ENCODE measurements around the gene PHLDB2. TPM values are rescaled to one million over a fixed set of nuclear protein-coding genes. Genes with fewer than 3 reads are reported as not detected.

Gene PHLDB2
- total RNA-seq, 4 donors from 2014 or later = 56.9 to 108 (median 68.7) TPM

GRCh38 chr3:111858642-111859041 is 423 bp upstream of the PHLDB2 start:
- H3K27ac ChIP-seq = peak overlapping the region; percentile 96 to 97
- no peaks in the 10 kb centered on the region for H3K36me3 ChIP-seq
- DNase-seq = no peak
- H3K27me3 ChIP-seq = no peaks in the 10 kb centered on the region
- no peak for TF ChIP-seq POLR2A (IDR thresholded peaks at IDR 0.05)
- no peak for TF ChIP-seq CTCF (IDR thresholded peaks at IDR 0.05)
- intact Hi-C loops (cut with DNase I; ENCODE audit: low total_unique reads) = loop anchor here (10.0 kb wide), 1 partner anchor 144 kb away; no protein-coding TSS in a partner anchor
- H3K4me1 ChIP-seq = no peaks in the 10 kb centered on the region
- peak overlapping the region; percentile 85 to 87 for H3K4me3 ChIP-seq
- H3K9me3 ChIP-seq = no peaks in the 10 kb centered on the region

- intact Hi-C loops (cut with DNase I; ENCODE audit: low total_unique reads) = loop anchor here (10.0 kb wide), 1 partner anchor 145 kb away; no protein-coding TSS in a partner anchor
- no peaks in the 10 kb centered on the region for H3K27me3 ChIP-seq
- H3K36me3 ChIP-seq = no peaks in the 10 kb centered on the region
- H3K4me3 ChIP-seq = peak overlapping the region; percentile 85 to 87
- H3K9me3 ChIP-seq = no peaks in the 10 kb centered on the region
- H3K27ac ChIP-seq = peak overlapping the region; percentile 96 to 97
- peak; percentile 76 to 86 for DNase-seq
- no peaks in the 10 kb centered on the region for H3K4me1 ChIP-seq
- TF ChIP-seq POLR2A (IDR thresholded peaks at IDR 0.05) = peak; percentile 59 to 75
- TF ChIP-seq CTCF (IDR thresholded peaks at IDR 0.05) = peak; percentile 53 to 73 (median 64)
Observed at GRCh38 chr3:111859974-111860859, 1.2 kb downstream of the PHLDB2 start.

- DNase-seq = no peak
- H3K36me3 ChIP-seq = no peaks in the 10 kb centered on the region
- H3K27ac ChIP-seq = peak overlapping the region; percentile 96 to 97
- no peaks in the 10 kb centered on the region for H3K9me3 ChIP-seq
- peak overlapping the region; percentile 85 to 87 for H3K4me3 ChIP-seq
- intact Hi-C loops (cut with DNase I; ENCODE audit: low total_unique reads) = no loop called here
- no peaks in the 10 kb centered on the region for H3K4me1 ChIP-seq
- H3K27me3 ChIP-seq = no peaks in the 10 kb centered on the region
- no peak for TF ChIP-seq POLR2A (IDR thresholded peaks at IDR 0.05)
- no peak for TF ChIP-seq CTCF (IDR thresholded peaks at IDR 0.05)
Observed at GRCh38 chr3:111861391-111861790, 2.3 kb downstream of the PHLDB2 start.

GRCh38 chr3:111862415-111862814 is 3.4 kb downstream of the PHLDB2 start:
- Histone ChIP-seq H3K27ac (peak overlapping the region; percentile 96 to 97), H3K36me3 (no peaks in the 10 kb centered on the region), H3K4me3 (no peak overlapping the region), H3K4me1 (no peaks in the 10 kb centered on the region), H3K27me3 (no peaks in the 10 kb centered on the region), H3K9me3 (no peaks in the 10 kb centered on the region)
- no peak for DNase-seq
- intact Hi-C loops (cut with DNase I; ENCODE audit: low total_unique reads) = no loop called here
- TF ChIP-seq CTCF (IDR thresholded peaks at IDR 0.05) = no peak
- no peak for TF ChIP-seq POLR2A (IDR thresholded peaks at IDR 0.05)

GRCh38 chr3:111862974-111863373 is 3.9 kb downstream of the PHLDB2 start:
- H3K27ac ChIP-seq = peak overlapping the region; percentile 96 to 97
- H3K9me3 ChIP-seq = no peaks in the 10 kb centered on the region
- no peak for DNase-seq
- H3K4me3 ChIP-seq = no peak overlapping the region
- no peaks in the 10 kb centered on the region for H3K27me3 ChIP-seq
- no peaks in the 10 kb centered on the region for H3K36me3 ChIP-seq
- intact Hi-C loops (cut with DNase I; ENCODE audit: low total_unique reads) = no loop called here
- no peaks in the 10 kb centered on the region for H3K4me1 ChIP-seq
- TF ChIP-seq CTCF (IDR thresholded peaks at IDR 0.05) (no peak), POLR2A (IDR thresholded peaks at IDR 0.05) (no peak)

All from uterus (tissue), 4 donors.